Natural killer cell (primary cell): ENCODE data around the gene CFAP43. TPM values are rescaled to one million over a fixed set of nuclear protein-coding genes. Genes with fewer than 3 reads are reported as not detected.
A peak's percentile ranks its signal among the peaks of the same experiment; 100 is the strongest.

Experiments used
- ATAC-seq, 3 donors: fragments of 150-1000 bp in 2 of 3; fragments of 200-7000 bp in 1 of 3; cut with Tn5 transposase; 1 replicate in 1 of 3; 2 replicates in 2 of 3; pipeline ENCODE4 v1.10.0; 2021; ENCODE audit warnings: mild to moderate bottlenecking in 2 of 3, moderate library complexity in 2 of 3
- DNase-seq, 2 donors: peaks; one replicate each; pipeline versions ENCODE4 v3.0.0 to v3.0.0-alpha.2; 2013 to 2021; ENCODE audit warnings: mixed read lengths in 1 of 2
- H3K27ac ChIP-seq: one replicate; pipeline ENCODE4 v1.5.1; 2013; ENCODE audit warnings: mild to moderate bottlenecking, low read length
- H3K27me3 ChIP-seq: one replicate; pipeline ENCODE4 v1.6.1; 2013; ENCODE audit warnings: low read length; ENCODE audit not compliant: control insufficient read depth, insufficient read depth
- H3K36me3 ChIP-seq: one replicate; pipeline ENCODE4 v1.6.1; 2013; ENCODE audit warnings: low read length; ENCODE audit not compliant: control insufficient read depth, insufficient read depth
- H3K4me1 ChIP-seq: one replicate; pipeline ENCODE4 v1.6.1; 2013; ENCODE audit warnings: low read length; ENCODE audit not compliant: control insufficient read depth, insufficient read depth
- H3K4me3 ChIP-seq: one replicate; pipeline ENCODE4 v1.5.1; 2013; ENCODE audit warnings: low read length
- H3K9me3 ChIP-seq: one replicate; pipeline ENCODE4 v1.6.1; 2013; ENCODE audit warnings: low read length; ENCODE audit not compliant: control insufficient read depth, insufficient read depth
- H3K27ac Mint-ChIP-seq, 2 donors: one replicate each; pipeline ENCODE4 v1.8.0; 2022; ENCODE audit warnings: mild to moderate bottlenecking in 2 of 2, mixed read lengths in 2 of 2, moderate library complexity in 1 of 2
- H3K27me3 Mint-ChIP-seq, 2 donors: one replicate each; pipeline ENCODE4 v1.8.0; 2022; ENCODE audit warnings: low read depth in 2 of 2, mixed read lengths in 2 of 2
- H3K36me3 Mint-ChIP-seq: one replicate; pipeline ENCODE4 v1.8.0; 2022; ENCODE audit warnings: mixed read lengths
- H3K4me1 Mint-ChIP-seq, 2 donors: one replicate each; pipeline ENCODE4 v1.8.0; 2022; ENCODE audit warnings: mixed read lengths in 2 of 2
- H3K4me3 Mint-ChIP-seq: one replicate; pipeline ENCODE4 v1.8.0; 2022; ENCODE audit warnings: mild to moderate bottlenecking, moderate library complexity, mixed read lengths
- H3K9me3 Mint-ChIP-seq, 2 donors: one replicate each; pipeline ENCODE4 v1.8.0; 2022; ENCODE audit warnings: mixed read lengths in 2 of 2
- CTCF ChIP-seq: fragments of 200-600 bp; IDR thresholded peaks from one replicate; pipeline ENCODE4 v1.8.0; 2022; ENCODE audit warnings: antibody characterized with exemption
- WGBS: methylation state at CpG from one replicate; pipeline ENCODE4 v1.1.7; 2013; ENCODE audit warnings: missing lambda C conversion rate; ENCODE audit not compliant: insufficient coverage; 5-methylcytosine and 5-hydroxymethylcytosine counted together
- intact Hi-C: fragments of 100-400 bp; cut with micrococcal nuclease; formaldehyde crosslinking; loops from one replicate; pipeline ENCODE4 v1.14.2; 2022
- total RNA-seq, 4 donors: library from RNA; stranded (reverse); fragments of 120-200 nt in 1 of 4; gene quantifications; one replicate each; pipeline versions ENCODE4 v1.2.3 to v1.2.4, GENCODE V29; 2013 to 2022

CFAP43 gene
- total RNA-seq, 3 donors from 2014 or later (not counting 1 experiment from before 2014, with no cell fraction given) = 0.16 TPM; not detected in 2

- no peaks in the 10 kb centered on the region for H3K9me3 Mint-ChIP-seq
- no peak for TF ChIP-seq CTCF
- peak in 2 of 3 donors; percentile 34 to 35 for ATAC-seq
- no peaks in the 10 kb centered on the region for H3K27me3 ChIP-seq
- no peak overlapping the region for H3K4me3 Mint-ChIP-seq
- no peak overlapping the region for H3K27ac Mint-ChIP-seq
- no peak overlapping the region for H3K27ac ChIP-seq
- H3K4me3 ChIP-seq = no peak overlapping the region
- H3K4me1 Mint-ChIP-seq = peaks cover 4 to 7% of the 10 kb centered on the region in 2 donors
- peak in 1 of 2 donors; percentile 42 for DNase-seq
- H3K36me3 Mint-ChIP-seq = no peaks in the 10 kb centered on the region
- no peaks in the 10 kb centered on the region for H3K9me3 ChIP-seq
- H3K4me1 ChIP-seq = no peaks in the 10 kb centered on the region
- 89% methylated on average over 2 of the region's 2 CpGs for WGBS
- no peaks in the 10 kb centered on the region for H3K27me3 Mint-ChIP-seq
- peaks cover 2% of the 10 kb centered on the region for H3K36me3 ChIP-seq
- intact Hi-C loops = no loop called here
These were observed 104.8 kb downstream of the CFAP43 start for GRCh38 chr10:104127411-104127810.

- no peaks in the 10 kb centered on the region for H3K4me1 ChIP-seq
- no peak for TF ChIP-seq CTCF
- H3K4me3 ChIP-seq = no peak overlapping the region
- H3K4me3 Mint-ChIP-seq = peak overlapping the region; percentile 93
- DNase-seq = peak in 1 of 2 donors; percentile 39
- H3K27ac ChIP-seq = no peak overlapping the region
- peak overlapping the region; percentile 98 to 99 for H3K27ac Mint-ChIP-seq
- H3K27me3 Mint-ChIP-seq = no peaks in the 10 kb centered on the region
- H3K4me1 Mint-ChIP-seq = peaks cover 14% of the 10 kb centered on the region in 2 donors
- peaks cover 2% of the 10 kb centered on the region for H3K36me3 ChIP-seq
- no peak for ATAC-seq
- no peaks in the 10 kb centered on the region for H3K9me3 ChIP-seq
- intact Hi-C loops = loop anchor here (5.0 kb wide), 3 partner anchors 141 to 214 kb away; partner anchors contain the start of genes GSTO2 and ITPRIP
- H3K27me3 ChIP-seq = no peaks in the 10 kb centered on the region
- H3K9me3 Mint-ChIP-seq = no peaks in the 10 kb centered on the region
- WGBS = no CpG with 5 or more reads among the region's 1 CpG
- H3K36me3 Mint-ChIP-seq = no peaks in the 10 kb centered on the region
These were observed 108.8 kb downstream of the CFAP43 start for GRCh38 chr10:104123397-104123796.

- intact Hi-C loops = loop anchor here (5.0 kb wide), 3 partner anchors 140 to 215 kb away; partner anchors contain the start of genes GSTO2 and ITPRIP
These were observed 109.7 kb downstream of the CFAP43 start for GRCh38 chr10:104122225-104123107.

More at GRCh38 chr10:104122225-104123107, 109.7 kb downstream of the CFAP43 start:
- Mint-ChIP-seq H3K4me1 (peaks cover 14% of the 10 kb centered on the region in 2 donors), H3K27ac (peak overlapping the region; percentile 98 to 99), H3K4me3 (peak overlapping the region; percentile 93), H3K27me3 (peaks cover 0 to 3% of the 10 kb centered on the region in 2 donors), H3K36me3 (no peaks in the 10 kb centered on the region), H3K9me3 (no peaks in the 10 kb centered on the region)
- Histone ChIP-seq H3K4me3 (peak overlapping the region; percentile 96), H3K4me1 (no peaks in the 10 kb centered on the region), H3K27ac (peak overlapping the region; percentile 97), H3K27me3 (no peaks in the 10 kb centered on the region), H3K36me3 (peaks cover 2% of the 10 kb centered on the region), H3K9me3 (no peaks in the 10 kb centered on the region)
- ATAC-seq (no peak), DNase-seq (no peak)
- TF ChIP-seq CTCF = no peak
- WGBS = 10% methylated on average over 18 of the region's 23 CpGs
